Sigmoid colon (tissue), 7 donors: ENCODE results near the gene MBP. TPM values are rescaled to one million over a fixed set of nuclear protein-coding genes. Genes with fewer than 3 reads are reported as not detected.

Experiments used
- DNase-seq: peaks from one replicate; pipeline ENCODE4 v3.0.0-alpha.2; 2019
- H3K27ac ChIP-seq, 4 donors: fragments of 200-600 bp; sonication (generic); one replicate each; pipeline ENCODE4 v1.5.1; 2016 to 2019; ENCODE audit warnings: mild to moderate bottlenecking in 1 of 4
- H3K27me3 ChIP-seq, 3 donors: fragments of 200-600 bp; sonication (generic); one replicate each; pipeline ENCODE4 v1.5.1; 2019; ENCODE audit warnings: mild to moderate bottlenecking in 1 of 3
- H3K36me3 ChIP-seq, 4 donors: fragments of 200-600 bp; sonication (generic); one replicate each; pipeline ENCODE4 v1.5.1; 2016 to 2019
- H3K4me1 ChIP-seq, 4 donors: fragments of 200-600 bp; sonication (generic); one replicate each; pipeline ENCODE4 v1.5.1; 2017 to 2019
- H3K4me3 ChIP-seq, 4 donors: fragments of 200-600 bp; sonication (generic); one replicate each; pipeline ENCODE4 v1.5.1; 2017 to 2019; ENCODE audit warnings: mild to moderate bottlenecking in 2 of 4, moderate library complexity in 1 of 4
- H3K9me3 ChIP-seq, 4 donors: fragments of 200-600 bp in 3 of 4; sonication (generic) in 3 of 4; one replicate each; pipeline versions ENCODE4 v1.5.1 to v1.6.1; 2013 to 2019
- CTCF ChIP-seq, 4 experiments: fragments of 450-650 bp in 3 of 4; fragments of 200-600 bp in 1 of 4; IDR thresholded peaks; one replicate each; pipeline ENCODE4 v1.5.1; 2016 to 2019; ENCODE audit warnings: antibody characterized with exemption in 4 of 4, mild to moderate bottlenecking in 3 of 4, moderate library complexity in 2 of 4
- EP300 ChIP-seq, 4 donors: sonication (generic); formaldehyde crosslinking; IDR thresholded peaks; one replicate each; pipeline ENCODE4 v1.6.1; 2017; ENCODE audit warnings: antibody characterized with exemption in 4 of 4
- POLR2A ChIP-seq, 2 donors: fragments of 450-650 bp; IDR thresholded peaks; one replicate each; pipeline ENCODE4 v1.6.1; 2016; ENCODE audit warnings: antibody characterized with exemption in 2 of 2, mild to moderate bottlenecking in 2 of 2, moderate library complexity in 2 of 2
- POLR2AphosphoS5 ChIP-seq, 4 donors: sonication (generic); formaldehyde crosslinking; IDR thresholded peaks; one replicate each; pipeline ENCODE4 v1.6.1; 2017; ENCODE audit warnings: antibody characterized with exemption in 4 of 4
- WGBS, 2 donors: extraction: QIAGEN DNeasy Blood & Tissue Kit; methylation state at CpG; one replicate each; pipeline ENCODE4 v1.1.7; 2013; 5-methylcytosine and 5-hydroxymethylcytosine counted together
- intact Hi-C: fragments of 100-400 bp; cut with DNase I; formaldehyde crosslinking; loops from one replicate; pipeline ENCODE4 v1.15.1; 2023
- polyA plus RNA-seq, 3 donors: library from polyadenylated mRNA; stranded (reverse); fragments of 200-250 nt; gene quantifications; one replicate each; pipeline ENCODE4 v1.2.3, GENCODE V29; 2013
- total RNA-seq, 4 donors: library from RNA; depleted of rRNA; stranded (reverse); fragments of >200 nt; gene quantifications; one replicate each; pipeline ENCODE4 v1.1.0, GENCODE V29; 2016
- donor health status: healthy with polysubstance abuse.
- donor health status: Bipolar disorder and iron deficiency.
- donor health status: healthy.

MBP gene
- total and polyA plus RNA-seq, 7 donors, result 18.3 to 30.7 (median 24.0) TPM

- Histone ChIP-seq H3K4me1 (peaks cover 0 to 48% (median 19%) of the 10 kb centered on the region in 4 donors), H3K4me3 (no peak overlapping the region), H3K27ac (peak overlapping the region; percentile 57 to 75 (median 66)), H3K36me3 (no peaks in the 10 kb centered on the region), H3K9me3 (no peaks in the 10 kb centered on the region), H3K27me3 (no peaks in the 10 kb centered on the region)
- WGBS, 2 donors, result 21 to 64% methylated on average over 15 of the region's 15 CpGs
- TF ChIP-seq EP300 (IDR thresholded peaks at IDR 0.05) (no peak), CTCF (IDR thresholded peaks at IDR 0.05) (peak in 1 of 4 experiments; percentile 17)
- intact Hi-C loops, result loop anchor here (5.0 kb wide), 2 partner anchors 52 to 53 kb away; no protein-coding TSS in a partner anchor
- peak; percentile 90 for DNase-seq
Measured at GRCh38 chr18:77054606-77055428, 77.8 kb downstream of the MBP start.

- Histone ChIP-seq H3K9me3 (no peaks in the 10 kb centered on the region), H3K4me3 (no peak overlapping the region), H3K4me1 (peaks cover 0 to 48% (median 19%) of the 10 kb centered on the region in 4 donors), H3K27me3 (no peaks in the 10 kb centered on the region), H3K36me3 (no peaks in the 10 kb centered on the region), H3K27ac (peak overlapping the region; percentile 57 to 75 (median 66))
- WGBS, 2 donors, result 42 to 76% methylated on average over 6 of the region's 6 CpGs
- intact Hi-C loops, result no loop called here
- no peak for DNase-seq
- TF ChIP-seq EP300 (IDR thresholded peaks at IDR 0.05) (no peak), POLR2AphosphoS5 (IDR thresholded peaks at IDR 0.05) (no peak), POLR2A (IDR thresholded peaks at IDR 0.05) (no peak), CTCF (IDR thresholded peaks at IDR 0.05) (no peak)
Measured at GRCh38 chr18:77054288-77054605, 78.3 kb downstream of the MBP start.

GRCh38 chr18:77053616-77054287 lies 78.8 kb downstream of the MBP start:
- H3K27ac ChIP-seq, result peak overlapping the region; percentile 57 to 75 (median 66)

GRCh38 chr18:77052983-77053309 lies 79.6 kb downstream of the MBP start:
- Histone ChIP-seq H3K4me3 (no peak overlapping the region), H3K9me3 (no peaks in the 10 kb centered on the region), H3K4me1 (peaks cover 0 to 44% (median 19%) of the 10 kb centered on the region in 4 donors), H3K27me3 (no peaks in the 10 kb centered on the region), H3K27ac (peak overlapping the region in 3 of 4 donors; percentile 32 to 74 (median 59)), H3K36me3 (no peaks in the 10 kb centered on the region)
- 68 to 82% methylated on average over 5 of the region's 5 CpGs for WGBS, 2 donors
- intact Hi-C loops, result no loop called here
- DNase-seq, result no peak
- TF ChIP-seq POLR2AphosphoS5 (IDR thresholded peaks at IDR 0.05) (peak in 1 of 4 donors; percentile 30), EP300 (IDR thresholded peaks at IDR 0.05) (no peak)

More at GRCh38 chr18:77053616-77054287, 78.8 kb downstream of the MBP start:
- no peaks in the 10 kb centered on the region for H3K9me3 ChIP-seq
- no peaks in the 10 kb centered on the region for H3K27me3 ChIP-seq
- intact Hi-C loops, result no loop called here
- H3K4me1 ChIP-seq, result peaks cover 0 to 48% (median 19%) of the 10 kb centered on the region in 4 donors
- no peaks in the 10 kb centered on the region for H3K36me3 ChIP-seq
- TF ChIP-seq EP300 (IDR thresholded peaks at IDR 0.05) (no peak), CTCF (IDR thresholded peaks at IDR 0.05) (no peak), POLR2A (IDR thresholded peaks at IDR 0.05) (no peak), POLR2AphosphoS5 (IDR thresholded peaks at IDR 0.05) (no peak)
- WGBS, 2 donors, result 88 to 91% methylated on average over 18 of the region's 18 CpGs
- no peak overlapping the region for H3K4me3 ChIP-seq
- DNase-seq, result no peak

GRCh38 chr18:77052297-77052982 lies 80.1 kb downstream of the MBP start:
- no peaks in the 10 kb centered on the region for H3K27me3 ChIP-seq
- WGBS, 2 donors, result 73 to 91% methylated on average over 20 of the region's 20 CpGs
- intact Hi-C loops, result no loop called here
- no peaks in the 10 kb centered on the region for H3K9me3 ChIP-seq
- peaks cover 0 to 43% (median 19%) of the 10 kb centered on the region in 4 donors for H3K4me1 ChIP-seq
- H3K4me3 ChIP-seq, result no peak overlapping the region
- TF ChIP-seq CTCF (IDR thresholded peaks at IDR 0.05) (no peak), POLR2AphosphoS5 (IDR thresholded peaks at IDR 0.05) (no peak), EP300 (IDR thresholded peaks at IDR 0.05) (no peak), POLR2A (IDR thresholded peaks at IDR 0.05) (no peak)
- no peaks in the 10 kb centered on the region for H3K36me3 ChIP-seq
- peak overlapping the region; percentile 32 to 74 (median 48) for H3K27ac ChIP-seq
- DNase-seq, result no peak
